ENCODE results near the gene AGRN.

GRCh38 chr1:980137-980571 is 39.8 kb upstream of the AGRN start:
- TF ChIP-seq EZH2phosphoT487 (IDR thresholded peaks at IDR 0.05) = no peak
- TF ChIP-seq CTCF (IDR thresholded peaks at IDR 0.05) = no peak
- TF ChIP-seq EZH2 (IDR thresholded peaks at IDR 0.05) = no peak
